Measurements from ENCODE around the gene F10.
"Not testable (repeated sequence)": the region's sequence is repeated elsewhere in the genome, so short reads cannot be mapped to it uniquely, and the experiment has no call there.

The F10 gene

GRCh38 chr13:113102727-113103126 lies 19.9 kb upstream of the F10 start:
- DNase-seq: no peak

GRCh38 chr13:113103646-113104045 lies 19.0 kb upstream of the F10 start:
- no peak for DNase-seq

- DNase-seq: no peak
Observed at GRCh38 chr13:113105032-113105920, 17.3 kb upstream of the F10 start, which contains the start of gene F7. Gene F7 (plus strand): TSS chr13:113105791. CDS start chr13:113105842, 51 bp downstream.

GRCh38 chr13:113105921-113106452 lies 16.6 kb upstream of the F10 start:
- DNase-seq: no peak

GRCh38 chr13:113106711-113107351 lies 15.8 kb upstream of the F10 start:
- DNase-seq: no peak

GRCh38 chr13:113108521-113108920 lies 14.1 kb upstream of the F10 start:
- not testable (repeated sequence) for DNase-seq

- DNase-seq: no peak
Observed at GRCh38 chr13:113109151-113110047, 13.2 kb upstream of the F10 start.

GRCh38 chr13:113110048-113110851 lies 12.3 kb upstream of the F10 start:
- no peak for DNase-seq

GRCh38 chr13:113110852-113111315 lies 11.7 kb upstream of the F10 start:
- DNase-seq: no peak

- not testable (repeated sequence) for DNase-seq
Observed at GRCh38 chr13:113111821-113112220, 10.8 kb upstream of the F10 start.

GRCh38 chr13:113112475-113112874 lies 10.1 kb upstream of the F10 start:
- DNase-seq: not testable (repeated sequence)

- DNase-seq: no peak
Observed at GRCh38 chr13:113112893-113113845, 9.4 kb upstream of the F10 start.

- no peak for DNase-seq
Observed at GRCh38 chr13:113113846-113114271, 8.7 kb upstream of the F10 start.

GRCh38 chr13:113114511-113115362 lies 7.9 kb upstream of the F10 start:
- DNase-seq: no peak

GRCh38 chr13:113115363-113116205 lies 7.0 kb upstream of the F10 start:
- DNase-seq: no peak

- DNase-seq: no peak
Observed at GRCh38 chr13:113116206-113116800, 6.3 kb upstream of the F10 start.

GRCh38 chr13:113116871-113117271 lies 5.7 kb upstream of the F10 start:
- DNase-seq: no peak

- no peak for DNase-seq
Observed at GRCh38 chr13:113117335-113117872, 5.2 kb upstream of the F10 start.

Data from CD4-positive, alpha-beta T cell treated with Interferon gamma for 1 hour (primary cell).